ENCODE results near the gene NFYB.

The NFYB gene

GRCh38 chr12:104109446-104110271 lies 28.4 kb downstream of the NFYB start:
- DNase-seq, result no peak

DNA sequence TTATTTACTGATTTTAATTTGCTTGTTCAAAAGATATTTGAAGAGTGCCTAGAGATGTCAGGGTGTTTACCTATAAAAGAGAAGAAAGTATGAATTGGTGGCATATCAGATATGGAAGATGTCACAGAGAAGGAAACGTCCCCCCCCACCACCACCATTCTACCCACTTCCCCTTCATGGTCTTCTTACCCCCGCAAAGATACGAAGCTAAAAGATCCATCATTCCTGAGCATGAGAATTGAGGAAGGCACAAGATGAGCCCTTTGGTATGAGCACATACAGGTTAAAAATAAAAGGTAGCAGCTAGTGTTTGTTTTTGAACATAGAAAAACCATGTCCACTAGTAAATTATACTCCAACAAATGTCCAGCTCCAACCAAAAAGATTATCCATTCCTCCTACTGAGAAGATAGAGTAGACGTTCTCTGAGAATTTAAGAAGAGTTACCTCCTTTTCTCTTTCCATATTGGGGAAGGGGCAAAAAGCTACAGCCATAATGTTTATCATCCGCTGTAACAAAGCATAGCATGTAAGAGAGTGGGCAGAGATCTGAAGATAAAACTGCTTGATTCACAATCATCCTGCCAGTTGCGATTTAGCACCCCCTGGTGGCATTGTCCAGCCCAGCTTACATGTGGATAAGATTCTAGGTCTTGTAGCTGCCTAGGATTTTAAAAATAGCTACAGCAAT lies 29.1 kb downstream of the NFYB start:
- DNase-seq, result peak; percentile 85

DNA sequence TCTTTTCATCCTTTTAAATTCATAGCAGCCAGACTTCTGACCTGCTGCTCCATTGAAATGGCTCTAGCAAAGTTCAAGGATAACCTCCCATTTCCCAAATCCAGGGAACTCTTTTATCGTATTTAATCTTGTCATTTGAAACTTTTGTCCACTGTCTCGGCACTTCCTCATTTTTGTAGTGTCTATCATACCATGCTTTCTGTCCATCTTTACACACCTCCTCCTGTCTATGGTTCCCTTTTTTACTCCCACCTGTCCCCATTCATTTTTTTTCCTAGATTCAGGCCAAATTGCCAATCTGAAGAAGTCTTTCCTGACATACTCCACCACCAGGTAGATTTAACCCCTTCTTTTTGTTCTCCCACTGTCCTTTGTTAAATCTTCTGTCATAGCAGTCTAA lies 31.0 kb downstream of the NFYB start:
- no peak for DNase-seq

GRCh38 chr12:104105461-104105860 lies 32.5 kb downstream of the NFYB start:
- no peak for DNase-seq

GRCh38 chr12:104097954-104098353 lies 40.1 kb downstream of the NFYB start:
- no peak for DNase-seq

DNA sequence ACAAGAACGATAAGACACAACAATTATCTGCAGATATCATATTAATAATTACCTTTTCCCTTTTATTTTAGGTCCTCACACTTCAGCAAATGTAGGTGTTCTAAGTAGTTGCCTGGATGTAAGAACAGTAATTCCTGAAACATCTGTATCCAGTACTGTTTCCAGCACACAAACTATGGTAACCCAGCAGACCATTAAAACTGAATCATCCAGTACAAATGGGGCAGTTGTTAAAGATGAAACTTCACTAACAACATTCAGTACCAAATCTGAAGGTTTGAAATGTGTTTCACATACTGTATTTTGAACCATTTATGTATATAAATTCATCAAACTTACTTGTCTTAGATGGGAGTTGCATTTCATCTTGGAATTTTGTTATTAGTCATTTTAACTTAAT lies 42.7 kb downstream of the NFYB start:
- DNase-seq, result no peak

DNA sequence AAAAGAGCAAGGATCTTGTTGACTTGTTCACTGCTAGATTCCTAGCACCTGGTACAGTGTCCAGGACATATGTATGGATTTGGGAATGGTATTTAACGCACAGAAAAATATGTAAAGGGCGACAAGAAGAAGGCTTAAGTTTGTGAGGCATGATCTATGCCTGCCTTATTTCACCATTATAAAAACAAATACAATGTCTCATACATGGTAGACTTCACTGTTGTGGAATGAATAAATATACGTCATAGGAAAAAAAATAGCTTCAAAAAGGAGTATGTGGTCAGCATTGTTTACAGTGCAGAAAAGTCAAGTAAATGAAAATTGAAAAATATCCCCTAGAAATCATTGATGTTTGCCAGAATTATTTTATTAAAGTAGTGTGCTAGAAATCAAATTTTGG lies 43.7 kb downstream of the NFYB start:
- DNase-seq, result no peak

- DNase-seq, result no peak
Observed at GRCh38 chr12:104091136-104091535, 46.9 kb downstream of the NFYB start.

DNA sequence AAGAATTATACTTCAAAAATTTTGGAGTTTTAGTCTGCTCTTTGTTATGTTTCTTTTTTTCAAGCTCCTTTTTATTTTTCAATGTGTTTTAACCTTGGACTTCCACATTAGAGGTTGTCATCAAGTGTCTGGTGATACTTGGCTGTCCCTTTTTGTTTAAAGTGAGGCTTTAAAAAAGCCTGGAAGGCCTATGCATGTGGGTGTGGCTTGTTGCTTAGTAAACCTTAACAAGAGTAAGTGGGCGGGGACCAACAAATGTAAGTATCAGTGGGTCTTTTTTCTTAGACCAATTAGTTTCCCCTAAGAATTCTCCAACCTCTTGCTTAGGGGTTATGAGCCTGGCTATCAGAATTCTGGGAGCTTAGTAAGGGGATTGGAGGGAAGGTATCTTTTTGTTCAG lies 47.3 kb downstream of the NFYB start:
- DNase-seq, result no peak

GRCh38 chr12:104083769-104084475 lies 54.1 kb downstream of the NFYB start:
- DNase-seq, result no peak

GRCh38 chr12:104080764-104081163 lies 57.2 kb downstream of the NFYB start:
- no peak for DNase-seq

GRCh38 chr12:104079024-104079423 lies 59.0 kb downstream of the NFYB start:
- no peak for DNase-seq

GRCh38 chr12:104073699-104074098 lies 64.3 kb downstream of the NFYB start:
- no peak for DNase-seq

DNA sequence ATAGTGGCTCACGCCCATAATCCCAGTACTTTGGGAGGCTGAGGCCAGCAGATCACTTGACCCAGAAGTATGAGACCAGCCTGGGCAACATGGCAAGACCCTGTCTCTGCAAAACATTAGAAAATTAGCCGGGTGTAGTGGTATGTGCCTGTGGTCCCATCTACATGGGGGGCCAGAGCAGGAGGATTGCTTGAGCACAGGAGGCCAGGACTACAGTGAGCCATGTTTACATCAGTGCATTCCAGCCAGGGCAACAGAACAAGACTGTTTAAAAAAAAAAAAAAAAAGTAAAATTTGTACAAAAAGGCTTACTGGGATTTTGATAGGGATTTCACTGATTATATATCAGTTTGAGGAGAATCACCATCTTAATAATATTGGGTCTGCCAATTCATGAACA lies 65.9 kb downstream of the NFYB start:
- DNase-seq, result no peak
